Transverse colon (tissue), 4 donors: Measurements from ENCODE around the gene ZNF283. TPM values are rescaled to one million over a fixed set of nuclear protein-coding genes. Genes with fewer than 3 reads are reported as not detected.
"Not testable (repeated sequence)": the region's sequence is repeated elsewhere in the genome, so short reads cannot be mapped to it uniquely, and the experiment has no call there.

ENCODE experiments used
- DNase-seq: peaks from one replicate; pipeline ENCODE4 v3.0.0-alpha.2; 2019
- H3K27ac ChIP-seq, 4 donors: fragments of 200-600 bp; sonication (generic); 2 replicates each; pipeline ENCODE4 v1.5.1; 2016 to 2018; ENCODE audit warnings: inconsistent platforms in 4 of 4
- H3K27me3 ChIP-seq: fragments of 200-600 bp; sonication (generic); 2 replicates; pipeline ENCODE4 v1.5.1; 2017; ENCODE audit warnings: inconsistent platforms
- H3K36me3 ChIP-seq, 4 donors: fragments of 200-600 bp; sonication (generic); 2 replicates each; pipeline ENCODE4 v1.5.1; 2017 to 2019; ENCODE audit warnings: inconsistent platforms in 4 of 4
- H3K4me1 ChIP-seq, 4 donors: fragments of 200-600 bp; sonication (generic); 2 replicates each; pipeline ENCODE4 v1.5.1; 2017 to 2020; ENCODE audit warnings: inconsistent platforms in 4 of 4
- H3K4me3 ChIP-seq, 4 donors: fragments of 200-600 bp; sonication (generic); 1 replicate in 1 of 4; 2 replicates in 3 of 4; pipeline versions ENCODE4 v1.5.1 to v1.6.1; 2017 to 2019; ENCODE audit warnings: inconsistent platforms in 4 of 4
- H3K9me3 ChIP-seq, 2 donors: fragments of 200-600 bp; sonication (generic); 2 replicates each; pipeline ENCODE4 v1.5.1; 2017 to 2019; ENCODE audit warnings: inconsistent platforms in 2 of 2
- CTCF ChIP-seq, 5 experiments: fragments of 200-600 bp in 3 of 5; fragments of 450-650 bp in 2 of 5; sonication (generic) in 3 of 5; IDR thresholded peaks; 1 replicate in 2 of 5; 2 replicates in 3 of 5; pipeline ENCODE4 v1.5.1; 2016 to 2017; ENCODE audit warnings: antibody characterized with exemption in 5 of 5, inconsistent platforms in 3 of 5, mild to moderate bottlenecking in 2 of 5, moderate library complexity in 1 of 5
- EP300 ChIP-seq: sonication (generic); formaldehyde crosslinking; IDR thresholded peaks from one replicate; pipeline ENCODE4 v1.6.1; 2017; ENCODE audit warnings: antibody characterized with exemption, low read depth
- POLR2A ChIP-seq: fragments of 450-650 bp; IDR thresholded peaks from one replicate; pipeline ENCODE4 v1.6.1; 2016; ENCODE audit warnings: antibody characterized with exemption, mild to moderate bottlenecking, moderate library complexity
- POLR2AphosphoS5 ChIP-seq, 3 donors: sonication (generic); formaldehyde crosslinking; IDR thresholded peaks; one replicate each; pipeline ENCODE4 v1.6.1; 2016; ENCODE audit warnings: antibody characterized with exemption in 3 of 3
- WGBS, 2 donors: methylation state at CpG; one replicate each; pipeline ENCODE4 v1.1.5; 2018; ENCODE audit warnings: low coverage in 1 of 2; 5-methylcytosine and 5-hydroxymethylcytosine counted together
- in situ Hi-C, 4 donors: fragments of 200-750 bp; cut with MboI; loops; one replicate each; pipeline versions ENCODE4 v1.15.0 to v1.15.1; 2017; ENCODE audit warnings: low sequenced_read_pairs in 3 of 4, low pct_ligation_motif_present in 1 of 4, low pct_unique_long_range_greater_than_20kb in 1 of 4
- intact Hi-C: fragments of 100-400 bp; cut with DNase I; formaldehyde crosslinking; loops from one replicate; pipeline ENCODE4 v1.15.1; 2023; ENCODE audit warnings: low total_unique reads
- total RNA-seq, 4 donors: library from RNA; depleted of rRNA; stranded (reverse); fragments of >200 nt; gene quantifications; one replicate each; pipeline ENCODE4 v1.1.0, GENCODE V29; 2016

ZNF283 gene
- total RNA-seq, 4 donors from 2014 or later: 10.9 to 168 (median 17.8) TPM

GRCh38 chr19:43820098-43820883 is 6.8 kb upstream of the ZNF283 start:
- no peaks in the 10 kb centered on the region for H3K9me3 ChIP-seq
- no peaks in the 10 kb centered on the region for H3K36me3 ChIP-seq
- DNase-seq: no peak
- TF ChIP-seq POLR2A (no peak), POLR2AphosphoS5 (IDR thresholded peaks at IDR 0.05) (no peak), EP300 (no peak), CTCF (IDR thresholded peaks at IDR 0.05) (no peak)
- WGBS, 2 donors: 22 to 45% methylated on average over 13 to 48 of the region's 48 CpGs
- no peak overlapping the region for H3K27ac ChIP-seq
- H3K4me3 ChIP-seq: peak overlapping the region; percentile 0 to 49 (median 22)
- peaks cover 41% of the 10 kb centered on the region for H3K27me3 ChIP-seq
- in situ Hi-C loops (loop anchor here in 1 of 4 donors (25.0 kb wide), 1 partner anchor 383 kb away; no protein-coding TSS in a partner anchor), intact Hi-C loops (no loop called here)
- peaks cover 0 to 9% (median 0%) of the 10 kb centered on the region in 4 donors for H3K4me1 ChIP-seq

- no peaks in the 10 kb centered on the region for H3K36me3 ChIP-seq
- intact Hi-C loops: no loop called here
- H3K27ac ChIP-seq: no peak overlapping the region
- H3K9me3 ChIP-seq: no peaks in the 10 kb centered on the region
- peaks cover 44% of the 10 kb centered on the region for H3K27me3 ChIP-seq
- no peak for DNase-seq
- peaks cover 0 to 9% (median 0%) of the 10 kb centered on the region in 4 donors for H3K4me1 ChIP-seq
- peak overlapping the region in 3 of 4 donors; percentile 21 to 49 (median 22) for H3K4me3 ChIP-seq
- 29 to 32% methylated on average over 5 of the region's 5 CpGs for WGBS, 2 donors
- TF ChIP-seq POLR2A: no peak
- in situ Hi-C loops: loop anchor here in 1 of 4 donors (25.0 kb wide), 1 partner anchor 384 kb away; no protein-coding TSS in a partner anchor
Measured at GRCh38 chr19:43820884-43821215, 6.3 kb upstream of the ZNF283 start.

GRCh38 chr19:43823856-43824255 is 3.3 kb upstream of the ZNF283 start:
- intact Hi-C loops, H3K36me3 ChIP-seq, H3K4me3 ChIP-seq, H3K27ac ChIP-seq, DNase-seq, H3K9me3 ChIP-seq: not testable (repeated sequence)
- peaks cover 44% of the 10 kb centered on the region for H3K27me3 ChIP-seq
- in situ Hi-C loops: loop anchor here in 1 of 4 donors (25.0 kb wide), 1 partner anchor 387 kb away; no protein-coding TSS in a partner anchor
- H3K4me1 ChIP-seq: peaks cover 0 to 21% (median 5%) of the 10 kb centered on the region in 4 donors
- 84 to 97% methylated on average over 3 of the region's 3 CpGs for WGBS, 2 donors

- H3K4me3 ChIP-seq, intact Hi-C loops, H3K27ac ChIP-seq, DNase-seq, H3K9me3 ChIP-seq: not testable (repeated sequence)
- H3K36me3 ChIP-seq: peaks cover 0 to 12% (median 2%) of the 10 kb centered on the region in 4 donors
- peaks cover 41% of the 10 kb centered on the region for H3K27me3 ChIP-seq
- peaks cover 0 to 21% (median 5%) of the 10 kb centered on the region in 4 donors for H3K4me1 ChIP-seq
- WGBS, 2 donors: 56 to 63% methylated on average over 4 of the region's 4 CpGs
- in situ Hi-C loops: loop anchor here in 1 of 4 donors (25.0 kb wide), 1 partner anchor 387 kb away; no protein-coding TSS in a partner anchor
Measured at GRCh38 chr19:43824572-43824971, 2.5 kb upstream of the ZNF283 start.

- Histone ChIP-seq H3K27me3 (no peaks in the 10 kb centered on the region), H3K4me1 (no peaks in the 10 kb centered on the region), H3K9me3 (peaks cover 86 to 89% of the 10 kb centered on the region in 2 donors), H3K27ac (no peak overlapping the region), H3K4me3 (no peak overlapping the region), H3K36me3 (peaks cover 5 to 100% (median 53%) of the 10 kb centered on the region in 4 donors)
- DNase-seq: no peak
- in situ Hi-C loops: no loop called here
- intact Hi-C loops: no loop called here
- TF ChIP-seq POLR2AphosphoS5 (IDR thresholded peaks at IDR 0.05) (no peak), EP300 (no peak), POLR2A (no peak), CTCF (IDR thresholded peaks at IDR 0.05) (no peak)
Measured at GRCh38 chr19:43839139-43839538, 12.0 kb downstream of the ZNF283 start.
